Mammary epithelial cell (primary cell): Measurements from ENCODE around the gene INAVA.

Experiments
- CTCF ChIP-seq, 2 donors: IDR thresholded peaks in 1 of 2; conservative IDR thresholded peaks in 1 of 2; 2 replicates each; pipeline ENCODE4 v1.5.1; 2011 to 2012; ENCODE audit warnings: inconsistent platforms in 2 of 2, low read length in 2 of 2, mild to moderate bottlenecking in 2 of 2, control low read depth in 1 of 2, low read depth in 1 of 2; ENCODE audit not compliant: insufficient read depth in 1 of 2; ENCODE audit errors: extremely low read depth in 1 of 2
- EZH2 ChIP-seq: IDR thresholded peaks from 2 replicates; pipeline ENCODE4 v1.6.1; 2012; ENCODE audit warnings: low read length, inconsistent platforms, borderline replicate concordance

DNA sequence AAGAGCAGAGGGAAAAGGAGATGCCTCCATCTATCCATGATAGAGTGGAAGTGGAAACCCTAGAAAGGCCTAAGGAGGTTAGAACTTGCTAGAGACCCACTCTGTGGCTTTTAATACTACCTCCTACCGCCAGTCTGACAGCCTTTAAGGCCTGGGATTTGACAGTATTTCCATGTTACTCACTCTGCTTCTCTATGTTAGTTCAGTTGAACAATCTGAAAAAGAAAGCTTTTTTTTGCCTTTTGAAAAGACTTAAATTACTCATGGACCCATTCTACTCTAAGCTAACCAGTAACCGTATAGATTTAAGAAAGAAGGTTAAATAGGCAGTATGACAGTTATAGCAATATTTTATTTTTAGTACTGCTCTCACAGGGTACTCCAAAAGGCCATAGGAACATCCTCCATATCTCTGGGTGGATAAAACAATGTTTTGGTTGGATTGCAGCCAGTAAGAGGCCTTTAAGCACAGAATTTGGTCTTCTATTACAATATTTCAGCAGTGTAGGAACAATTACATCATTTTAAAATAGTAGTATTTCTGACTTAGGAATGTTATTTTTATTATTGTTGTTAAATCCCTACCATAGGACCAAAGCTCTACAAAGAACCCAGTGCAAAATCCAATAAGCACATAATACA, 37.9 kb upstream of the INAVA start:
- TF ChIP-seq CTCF (conservative IDR thresholded peaks at IDR 0.05 in 1 of 2, IDR thresholded peaks at IDR 0.05 in 1 of 2; ENCODE audit: extremely low read depth in 1 of 2, insufficient read depth in 1 of 2, low read depth in 1 of 2, low read length in 2 of 2) (no peak), EZH2 (no peak)
